Frontal cortex (tissue), 4 donors: ENCODE results near the gene TBX3. TPM values are rescaled to one million over a fixed set of nuclear protein-coding genes. Genes with fewer than 3 reads are reported as not detected.
A peak's percentile ranks its signal among the peaks of the same experiment; 100 is the strongest.

ENCODE experiments used
- DNase-seq, 2 donors: peaks; one replicate each; pipeline ENCODE4 v3.0.0; 2012; ENCODE audit warnings: low spot score in 2 of 2
- FAIRE-seq: peaks from 2 replicates; lab custom pipeline; 2012; peaks lifted over from hg19 to GRCh38; lab: Jason Lieb, UNC
- total RNA-seq: library from RNA; depleted of rRNA; stranded (reverse); fragments of >200 nt; gene quantifications from one replicate; pipeline ENCODE4 v1.2.3, GENCODE V29; 2014
- donor health status: control.
- donor health status: control.
- donor health status: control.

Gene TBX3
- total RNA-seq, 1 donor from 2014 or later: 1.6 TPM

GRCh38 chr12:114697741-114698565 lies 14.0 kb upstream of the TBX3 start:
- FAIRE-seq (no peak), DNase-seq (no peak)

GRCh38 chr12:114697243-114697716 lies 13.3 kb upstream of the TBX3 start:
- FAIRE-seq (no peak), DNase-seq (peak in 1 of 2 donors; percentile 11)

- FAIRE-seq: no peak
- peak in 1 of 2 donors; percentile 10 for DNase-seq
These were observed 12.7 kb upstream of the TBX3 start for GRCh38 chr12:114696443-114697242.

GRCh38 chr12:114695305-114695592 lies 11.3 kb upstream of the TBX3 start:
- FAIRE-seq: no peak
- no peak for DNase-seq

GRCh38 chr12:114694436-114695304 lies 10.7 kb upstream of the TBX3 start:
- FAIRE-seq: no peak

GRCh38 chr12:114693532-114693931 lies 9.6 kb upstream of the TBX3 start:
- FAIRE-seq (no peak), DNase-seq (peak in 1 of 2 donors; percentile 10)

More at GRCh38 chr12:114694436-114695304, 10.7 kb upstream of the TBX3 start:
- DNase-seq: peak in 1 of 2 donors; percentile 19

- FAIRE-seq (no peak), DNase-seq (peak in 1 of 2 donors; percentile 17)
These were observed 9.1 kb upstream of the TBX3 start for GRCh38 chr12:114693059-114693531.

- DNase-seq: peak in 1 of 2 donors; percentile 14
- FAIRE-seq: no peak
These were observed 8.4 kb upstream of the TBX3 start for GRCh38 chr12:114692186-114693058.

GRCh38 chr12:114691763-114692185 lies 7.8 kb upstream of the TBX3 start:
- no peak for FAIRE-seq
- peak in 1 of 2 donors; percentile 8 for DNase-seq

GRCh38 chr12:114691196-114691595 lies 7.2 kb upstream of the TBX3 start:
- FAIRE-seq (no peak), DNase-seq (no peak)

GRCh38 chr12:114690267-114691135 lies 6.5 kb upstream of the TBX3 start:
- no peak for DNase-seq

GRCh38 chr12:114689075-114689994 lies 5.4 kb upstream of the TBX3 start:
- DNase-seq: no peak

More at GRCh38 chr12:114690267-114691135, 6.5 kb upstream of the TBX3 start:
- no peak for FAIRE-seq

GRCh38 chr12:114688256-114688845 lies 4.4 kb upstream of the TBX3 start:
- FAIRE-seq (no peak), DNase-seq (no peak)

More at GRCh38 chr12:114689075-114689994, 5.4 kb upstream of the TBX3 start:
- FAIRE-seq: no peak

GRCh38 chr12:114687802-114688201 lies 3.8 kb upstream of the TBX3 start:
- FAIRE-seq: no peak
- DNase-seq: no peak

GRCh38 chr12:114686773-114687500 lies 3.0 kb upstream of the TBX3 start:
- DNase-seq (no peak), FAIRE-seq (no peak)

GRCh38 chr12:114686426-114686772 lies 2.4 kb upstream of the TBX3 start:
- DNase-seq (no peak), FAIRE-seq (no peak)
